Karpas-422 (cell line): Measurements from ENCODE around the gene LZTR1. TPM values are rescaled to one million over a fixed set of nuclear protein-coding genes. Genes with fewer than 3 reads are reported as not detected.

Source experiments
- DNase-seq: peaks from one replicate; pipeline ENCODE4 v3.0.0-alpha.2; 2015
- H2AFZ ChIP-seq: fragments of 200-600 bp; sonication (generic); 2 replicates; pipeline ENCODE4 v1.6.1; 2014; ENCODE audit warnings: antibody characterized with exemption, low read length, mixed read lengths
- H3K27ac ChIP-seq: fragments of 200-600 bp; sonication (generic); 2 replicates; pipeline ENCODE4 v1.5.1; 2014; ENCODE audit warnings: mild to moderate bottlenecking, low read length, moderate library complexity
- H3K27me3 ChIP-seq: fragments of 200-600 bp; sonication (generic); 2 replicates; pipeline ENCODE4 v1.6.1; 2014; ENCODE audit warnings: low read length, mixed read lengths
- H3K36me3 ChIP-seq: fragments of 200-600 bp; sonication (generic); 2 replicates; pipeline ENCODE4 v1.6.1; 2014; ENCODE audit warnings: low read length, mixed read lengths; ENCODE audit not compliant: insufficient read depth
- H3K4me1 ChIP-seq: fragments of 200-600 bp; sonication (generic); 2 replicates; pipeline ENCODE4 v1.6.1; 2014; ENCODE audit warnings: mild to moderate bottlenecking, low read length, mixed read lengths
- H3K4me2 ChIP-seq: fragments of 200-600 bp; sonication (generic); 2 replicates; pipeline ENCODE4 v1.6.1; 2014; ENCODE audit warnings: low read length, low read depth, mild to moderate bottlenecking; ENCODE audit not compliant: poor library complexity, severe bottlenecking
- H3K4me3 ChIP-seq: fragments of 200-600 bp; sonication (generic); 2 replicates; pipeline ENCODE4 v1.5.1; 2014; ENCODE audit warnings: mild to moderate bottlenecking, antibody characterized with exemption, low read length, mixed read lengths
- H3K79me2 ChIP-seq: fragments of 200-600 bp; sonication (generic); 2 replicates; pipeline ENCODE4 v1.6.1; 2014; ENCODE audit warnings: mild to moderate bottlenecking, low read length, mixed read lengths
- H3K9ac ChIP-seq: fragments of 200-600 bp; sonication (generic); 2 replicates; pipeline ENCODE4 v1.6.0; 2014; ENCODE audit warnings: low read length
- H3K9me2 ChIP-seq: fragments of 200-600 bp; sonication (generic), shearing (Covaris generic); replicated peaks from 2 replicates; pipeline ENCODE4 v1.6.0; 2014; ENCODE audit warnings: mild to moderate bottlenecking, low read length, moderate library complexity; ENCODE audit not compliant: insufficient read depth
- H3K9me3 ChIP-seq: fragments of 300-700, 200-600 bp; sonication (generic); 2 replicates; pipeline ENCODE4 v1.6.1; 2014; ENCODE audit warnings: low read length, mixed read lengths
- H4K20me1 ChIP-seq: fragments of 200-600 bp; sonication (generic); 2 replicates; pipeline ENCODE4 v1.6.1; 2014; ENCODE audit warnings: mild to moderate bottlenecking, antibody characterized with exemption, low read length, low read depth; ENCODE audit not compliant: insufficient read depth
- total RNA-seq: library from RNA; depleted of rRNA; stranded (reverse); fragments of >200 nt; shearing (Covaris generic); gene quantifications from 2 replicates; pipeline ENCODE4 v1.2.3, GENCODE V29; 2014; ENCODE audit warnings: low replicate concordance

LZTR1 gene
- total RNA-seq, 1 experiment from 2014 or later, result 22.4 TPM

GRCh38 chr22:20953668-20954500 lies 28.2 kb upstream of the LZTR1 start:
- Histone ChIP-seq H2AFZ (no peak overlapping the region), H3K36me3 (peaks cover 33% of the 10 kb centered on the region; the same call in 1 of the 2 replicates), H3K9ac (no peak overlapping the region), H3K27me3 (no peaks in the 10 kb centered on the region), H3K9me3 (no peaks in the 10 kb centered on the region), H3K27ac (no peak overlapping the region), H4K20me1 (peaks cover 49% of the 10 kb centered on the region), H3K4me1 (peaks cover 2% of the 10 kb centered on the region; the same call in 1 of the 2 replicates), H3K4me3 (no peak overlapping the region), H3K79me2 (peaks cover 19% of the 10 kb centered on the region), H3K4me2 (no peak overlapping the region), H3K9me2 (no peaks in the 10 kb centered on the region)
- DNase-seq, result no peak

DNA sequence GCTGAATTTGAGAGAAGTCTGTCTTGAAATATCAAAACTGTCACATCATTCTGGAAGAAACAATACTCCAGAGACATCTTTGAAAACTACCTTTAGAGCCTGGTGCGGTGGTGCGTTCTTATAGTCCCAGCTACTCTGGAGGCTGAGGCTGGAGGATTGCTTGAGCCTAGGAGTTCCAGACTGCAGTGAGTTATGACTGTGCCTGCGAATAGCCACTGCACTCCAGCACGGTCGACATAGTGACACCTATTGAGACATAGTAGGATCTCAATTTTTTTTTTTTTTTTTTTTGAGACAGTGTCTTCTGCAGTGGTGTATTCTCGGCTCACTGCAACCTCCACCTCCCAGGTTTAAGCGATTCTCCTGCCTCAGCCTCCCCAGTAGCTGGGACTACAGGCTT lies 26.5 kb upstream of the LZTR1 start:
- DNase-seq, result no peak
- Histone ChIP-seq H2AFZ (no peak overlapping the region), H3K36me3 (peaks cover 22% of the 10 kb centered on the region; the same call in 1 of the 2 replicates), H4K20me1 (peaks cover 34% of the 10 kb centered on the region), H3K27me3 (no peaks in the 10 kb centered on the region), H3K9ac (no peak overlapping the region), H3K4me2 (no peak overlapping the region), H3K4me3 (no peak overlapping the region), H3K9me2 (no peaks in the 10 kb centered on the region), H3K4me1 (peaks cover 2% of the 10 kb centered on the region; the same call in 1 of the 2 replicates), H3K9me3 (no peaks in the 10 kb centered on the region), H3K27ac (no peak overlapping the region), H3K79me2 (peaks cover 6% of the 10 kb centered on the region)

- Histone ChIP-seq H3K27me3 (no peaks in the 10 kb centered on the region), H3K9me3 (no peaks in the 10 kb centered on the region), H4K20me1 (peaks cover 25% of the 10 kb centered on the region), H3K4me3 (no peak overlapping the region), H3K4me1 (peaks cover 2% of the 10 kb centered on the region; the same call in 1 of the 2 replicates), H3K79me2 (no peaks in the 10 kb centered on the region), H2AFZ (no peak overlapping the region), H3K36me3 (peaks cover 14% of the 10 kb centered on the region; the same call in 1 of the 2 replicates), H3K9ac (no peak overlapping the region), H3K27ac (no peak overlapping the region), H3K4me2 (no peak overlapping the region), H3K9me2 (no peaks in the 10 kb centered on the region)
- DNase-seq, result no peak
Observed at GRCh38 chr22:20956258-20957101, 25.6 kb upstream of the LZTR1 start.

DNA sequence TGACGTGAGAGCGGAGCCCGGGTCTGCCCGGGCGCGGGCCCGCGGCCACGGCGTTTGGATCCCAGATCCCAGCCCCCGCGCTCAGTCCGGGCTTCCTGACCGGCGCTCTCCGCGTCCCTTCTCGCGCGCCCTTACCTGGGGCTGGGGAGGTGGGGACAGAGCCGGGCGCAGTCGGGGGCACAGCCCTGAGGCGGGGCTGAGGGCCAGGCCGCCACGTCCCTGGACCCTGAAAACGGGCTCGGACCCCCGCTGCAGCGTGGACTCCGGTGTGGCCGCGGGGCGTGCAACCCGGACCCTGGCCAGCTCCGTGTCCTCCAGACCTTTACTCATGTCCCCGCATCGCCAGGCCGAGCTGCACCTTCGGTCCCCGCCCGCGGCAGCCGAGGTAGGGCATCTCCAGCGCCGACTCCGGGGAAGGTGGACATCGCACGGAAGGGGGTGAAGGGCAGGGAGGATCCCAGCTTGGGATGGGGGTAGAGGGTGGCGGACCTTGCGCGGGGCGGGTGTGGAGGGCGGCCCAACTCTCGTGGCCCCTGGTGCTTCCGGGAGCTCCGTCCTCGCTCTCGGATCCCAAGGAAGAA lies 24.9 kb upstream of the LZTR1 start:
- Histone ChIP-seq H3K27ac (no peak overlapping the region), H2AFZ (no peak overlapping the region), H3K4me3 (peak overlapping the region; percentile 19; the same call in 1 of the 2 replicates)

DNA sequence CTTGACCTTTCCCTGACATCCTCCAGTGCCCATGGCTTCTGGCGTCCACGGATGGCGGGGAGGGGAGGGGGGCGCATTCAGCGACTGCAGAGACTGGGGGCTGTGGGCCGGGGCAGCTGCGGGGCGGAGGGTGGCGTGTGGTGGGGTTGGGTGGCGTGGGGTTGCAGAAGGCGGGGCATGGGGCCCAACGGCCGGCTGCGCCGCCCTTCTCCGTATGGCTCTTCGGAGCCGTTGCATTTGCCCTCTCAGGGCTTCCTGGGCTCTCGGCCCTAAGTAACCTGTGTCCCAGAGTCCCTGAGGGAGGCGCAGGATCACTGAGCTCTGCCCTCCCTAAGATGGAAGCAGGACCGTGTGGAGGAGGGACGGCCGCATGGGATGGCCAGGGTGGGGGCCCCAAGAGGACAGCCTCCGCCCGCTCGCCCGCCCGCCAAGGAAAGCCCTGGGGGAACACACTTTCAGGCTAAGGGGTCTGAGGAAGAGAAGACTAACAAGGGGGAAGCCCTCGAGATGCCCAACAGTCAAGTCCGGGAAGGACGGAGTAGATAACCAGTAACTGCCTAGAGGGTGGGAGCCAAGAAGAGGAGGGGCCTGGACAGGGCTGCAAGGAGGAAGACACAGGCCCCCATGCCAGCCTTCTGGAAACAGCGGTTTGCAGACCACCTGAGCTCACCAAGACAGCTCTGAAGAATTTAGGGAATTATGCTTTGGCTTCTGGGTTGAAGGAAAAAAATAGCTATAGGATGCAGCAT lies 24.2 kb upstream of the LZTR1 start:
- H3K9me3 ChIP-seq, result no peaks in the 10 kb centered on the region
- no peak overlapping the region for H2AFZ ChIP-seq
- H3K27ac ChIP-seq, result no peak overlapping the region
- H3K4me1 ChIP-seq, result peaks cover 2% of the 10 kb centered on the region; the same call in 1 of the 2 replicates
- H3K79me2 ChIP-seq, result no peaks in the 10 kb centered on the region
- H3K4me2 ChIP-seq, result peak overlapping the region; percentile 40
- no peaks in the 10 kb centered on the region for H3K27me3 ChIP-seq
- peak overlapping the region; percentile 19; the same call in 1 of the 2 replicates for H3K4me3 ChIP-seq
- H3K9ac ChIP-seq, result peak overlapping the region; percentile 33; the same call in 1 of the 2 replicates
- 0 out of 2 replicates have a peak, but pooled peaks cover 2% of the 10 kb centered on the region for H3K36me3 ChIP-seq
- peaks cover 15% of the 10 kb centered on the region; the same call in 1 of the 2 replicates for H4K20me1 ChIP-seq
- DNase-seq, result peak; percentile 57
- no peaks in the 10 kb centered on the region for H3K9me2 ChIP-seq

More for the DNA sequence above, 24.9 kb upstream of the LZTR1 start:
- Histone ChIP-seq H3K4me2 (peak overlapping the region; percentile 40), H3K79me2 (no peaks in the 10 kb centered on the region), H3K36me3 (peaks cover 7% of the 10 kb centered on the region; the same call in 1 of the 2 replicates), H3K9me2 (no peaks in the 10 kb centered on the region), H3K27me3 (no peaks in the 10 kb centered on the region), H3K4me1 (peaks cover 2% of the 10 kb centered on the region; the same call in 1 of the 2 replicates), H3K9ac (peak overlapping the region; percentile 33; the same call in 1 of the 2 replicates), H3K9me3 (no peaks in the 10 kb centered on the region), H4K20me1 (peaks cover 21% of the 10 kb centered on the region)
- no peak for DNase-seq

DNA sequence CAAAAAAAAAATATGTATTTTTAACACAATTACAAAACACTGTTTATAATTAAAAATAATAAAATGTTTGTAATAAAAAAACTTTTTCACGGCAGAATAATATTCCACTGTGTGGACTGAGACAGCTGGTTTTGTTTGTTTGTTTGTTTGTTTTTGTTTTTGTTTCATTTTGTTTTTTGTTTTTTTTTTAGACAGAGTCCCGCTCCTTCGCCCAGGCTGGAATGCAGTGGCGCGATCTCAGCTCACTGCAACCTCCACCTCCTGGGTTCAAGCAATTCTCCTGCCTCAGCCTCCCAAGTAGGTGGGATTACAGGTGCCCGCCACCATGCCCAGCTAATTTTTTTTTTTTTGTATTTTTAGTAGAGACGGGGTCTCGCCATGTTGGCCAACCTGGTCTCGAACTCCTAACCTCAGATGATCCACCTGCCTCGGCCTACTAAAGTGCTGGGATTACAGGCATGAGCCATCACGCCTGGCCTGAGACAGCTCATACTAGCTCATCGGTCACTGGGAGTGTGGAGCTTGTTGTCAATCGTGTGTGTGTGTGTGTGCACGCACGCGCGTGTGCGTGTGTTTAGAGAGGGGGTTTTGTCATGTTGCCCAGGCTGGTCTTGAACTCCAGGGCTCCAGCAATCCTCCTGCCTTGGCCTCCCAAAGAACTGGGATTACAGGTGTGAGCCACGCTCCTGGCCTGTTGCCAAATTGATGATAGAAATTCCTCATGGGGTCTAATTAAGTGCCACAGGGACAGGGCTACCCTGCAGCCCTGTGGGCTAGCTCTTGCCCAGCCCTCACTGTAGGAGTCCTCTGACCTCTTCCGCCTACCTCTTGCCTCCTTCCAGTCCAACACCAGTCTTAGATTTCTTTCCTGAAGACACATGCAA lies 22.3 kb upstream of the LZTR1 start:
- no peak overlapping the region for H3K4me3 ChIP-seq
- H3K27me3 ChIP-seq, result no peaks in the 10 kb centered on the region
- peaks cover 9% of the 10 kb centered on the region; the same call in 1 of the 2 replicates for H4K20me1 ChIP-seq
- H3K79me2 ChIP-seq, result no peaks in the 10 kb centered on the region
- H2AFZ ChIP-seq, result no peak overlapping the region
- H3K27ac ChIP-seq, result no peak overlapping the region
- no peaks in the 10 kb centered on the region for H3K9me2 ChIP-seq
- H3K4me2 ChIP-seq, result no peak overlapping the region
- no peak overlapping the region for H3K9ac ChIP-seq
- no peaks in the 10 kb centered on the region for H3K36me3 ChIP-seq
- H3K4me1 ChIP-seq, result peaks cover 2% of the 10 kb centered on the region; the same call in 1 of the 2 replicates
- no peaks in the 10 kb centered on the region for H3K9me3 ChIP-seq
- no peak for DNase-seq

DNA sequence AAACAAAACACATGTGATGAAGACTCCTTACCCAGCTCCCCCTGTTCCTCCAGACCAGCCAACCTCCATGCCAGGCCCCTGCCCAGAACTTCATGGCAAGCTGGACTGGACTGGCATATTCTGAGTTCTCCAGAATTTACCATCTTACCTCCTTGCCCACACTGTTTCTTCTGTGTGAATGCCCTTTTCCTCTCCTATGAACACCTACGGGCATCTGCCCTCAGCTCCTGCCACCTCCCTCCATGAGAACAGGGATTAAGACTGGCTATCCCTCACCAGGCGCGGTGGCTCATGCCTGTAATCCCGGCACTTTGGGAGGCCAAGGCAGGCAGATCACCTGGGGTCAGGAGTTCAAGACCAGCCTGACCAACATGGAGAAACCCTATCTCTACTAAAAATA lies 21.5 kb upstream of the LZTR1 start:
- no peak for DNase-seq

More for the DNA sequence above, 21.5 kb upstream of the LZTR1 start:
- no peaks in the 10 kb centered on the region for H3K9me3 ChIP-seq
- no peak overlapping the region for H3K9ac ChIP-seq
- H2AFZ ChIP-seq, result no peak overlapping the region
- H3K27me3 ChIP-seq, result no peaks in the 10 kb centered on the region
- H3K79me2 ChIP-seq, result no peaks in the 10 kb centered on the region
- H3K4me1 ChIP-seq, result peaks cover 2% of the 10 kb centered on the region; the same call in 1 of the 2 replicates
- H3K4me3 ChIP-seq, result no peak overlapping the region
- peaks cover 9% of the 10 kb centered on the region; the same call in 1 of the 2 replicates for H4K20me1 ChIP-seq
- H3K4me2 ChIP-seq, result no peak overlapping the region
- H3K27ac ChIP-seq, result no peak overlapping the region
- H3K36me3 ChIP-seq, result no peaks in the 10 kb centered on the region
- H3K9me2 ChIP-seq, result no peaks in the 10 kb centered on the region
